ENCODE results near the gene WNT8B. TPM values are rescaled to one million over a fixed set of nuclear protein-coding genes. Genes with fewer than 3 reads are reported as not detected.

The WNT8B gene
- total and polyA plus RNA-seq, 2 experiments from 2014 or later, result not detected

DNA sequence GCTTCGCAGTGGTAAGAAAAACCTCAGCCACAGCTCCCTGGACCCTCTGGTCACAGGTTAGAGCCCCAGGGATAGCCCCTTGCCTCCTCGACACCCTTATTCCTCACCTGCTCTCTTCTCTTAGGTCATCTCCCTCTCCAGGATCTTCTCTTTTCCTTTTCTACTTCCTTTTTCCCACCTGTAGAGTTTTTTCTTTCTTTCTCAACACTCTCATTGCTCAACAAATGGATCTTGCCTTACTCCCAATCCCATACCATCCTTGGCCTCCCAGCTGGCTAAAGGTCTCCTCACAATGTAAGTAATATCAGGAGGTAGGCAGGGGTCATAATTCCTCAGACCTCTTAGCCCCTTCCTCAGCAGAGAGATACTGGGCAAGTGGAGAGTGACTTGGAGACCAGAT, 17.2 kb downstream of the WNT8B start:
- H4K20me1 ChIP-seq (ENCODE audit: insufficient read depth), result no peaks in the 10 kb centered on the region
- H3K4me1 ChIP-seq (ENCODE audit: insufficient read depth), result peaks cover 6% of the 10 kb centered on the region; the same call in 1 of the 2 replicates
- H3K9me2 ChIP-seq (ENCODE audit: insufficient read depth), result no peaks in the 10 kb centered on the region
- no peak overlapping the region for H3K9ac ChIP-seq
- TF ChIP-seq EZH2 (IDR thresholded peaks at IDR 0.05; ENCODE audit: insufficient read depth, poor library complexity, severe bottlenecking) (no peak), EZH2phosphoT487 (IDR thresholded peaks at IDR 0.05; ENCODE audit: insufficient read depth, low read depth) (no peak)
- no peaks in the 10 kb centered on the region for H3F3A ChIP-seq (ENCODE audit: insufficient read depth)
- in situ Hi-C loops (cut with MboI), result no loop called here
- DNase-seq, result no peak
- no peak overlapping the region for H3K4me3 ChIP-seq
- H3K27me3 ChIP-seq (replicated peaks; ENCODE audit: insufficient read depth), result peaks cover 57% of the 10 kb centered on the region
- H3K36me3 ChIP-seq (ENCODE audit: low read depth), result no peaks in the 10 kb centered on the region
- H3K27ac ChIP-seq, result no peak overlapping the region
- no peaks in the 10 kb centered on the region for H3K79me2 ChIP-seq (ENCODE audit: insufficient read depth)
- 31 to 50% methylated on average over 2 of the region's 2 CpGs for WGBS, 2 experiments (ENCODE audit: low coverage in 1 of 2, low lambda C conversion rate in 2 of 2, missing lambda C conversion rate in 2 of 2)
- no peak overlapping the region for H2AFZ ChIP-seq
- no peak overlapping the region for H3K4me2 ChIP-seq (ENCODE audit: unreplicated experiment)
- no peaks in the 10 kb centered on the region for H3K9me3 ChIP-seq (ENCODE audit: low read depth)

DNA sequence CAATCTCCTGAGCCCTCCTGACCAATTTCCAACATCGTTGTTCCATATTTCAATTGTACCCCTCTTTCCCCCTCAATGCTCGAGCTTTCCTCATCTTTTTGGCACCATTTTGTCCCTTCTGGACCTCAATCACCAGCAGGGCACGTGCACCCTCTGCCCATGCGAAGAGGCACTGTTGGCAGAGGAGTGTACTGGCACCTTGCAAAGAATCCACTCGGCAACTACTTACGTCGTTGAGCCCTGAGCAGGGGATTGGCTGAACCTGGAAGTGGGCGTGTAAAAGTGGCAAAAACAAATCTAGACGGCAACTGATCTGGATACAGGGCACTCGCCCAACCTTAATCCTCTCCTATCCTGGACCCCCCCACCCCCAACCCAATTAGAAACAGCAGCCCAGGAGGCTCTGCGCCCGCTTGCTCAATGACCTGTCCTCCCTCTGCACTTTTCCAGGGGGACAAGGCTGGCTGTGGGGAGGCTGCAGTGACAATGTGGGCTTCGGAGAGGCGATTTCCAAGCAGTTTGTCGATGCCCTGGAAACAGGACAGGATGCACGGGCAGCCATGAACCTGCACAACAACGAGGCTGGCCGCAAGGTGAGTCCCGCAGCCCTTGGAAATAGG, 18.8 kb downstream of the WNT8B start:
- Histone ChIP-seq H3K4me2 (ENCODE audit: unreplicated experiment) (peak overlapping the region; percentile 87), H4K20me1 (ENCODE audit: insufficient read depth) (no peaks in the 10 kb centered on the region), H2AFZ (peak overlapping the region; percentile 40), H3K4me1 (ENCODE audit: insufficient read depth) (peaks cover 6% of the 10 kb centered on the region; the same call in 1 of the 2 replicates), H3F3A (ENCODE audit: insufficient read depth) (no peaks in the 10 kb centered on the region), H3K9ac (no peak overlapping the region), H3K79me2 (ENCODE audit: insufficient read depth) (no peaks in the 10 kb centered on the region), H3K27ac (no peak overlapping the region), H3K27me3 (replicated peaks; ENCODE audit: insufficient read depth) (peaks cover 53% of the 10 kb centered on the region), H3K9me3 (ENCODE audit: low read depth) (no peaks in the 10 kb centered on the region), H3K4me3 (peak overlapping the region; percentile 66), H3K9me2 (ENCODE audit: insufficient read depth) (no peaks in the 10 kb centered on the region), H3K36me3 (ENCODE audit: low read depth) (no peaks in the 10 kb centered on the region)
- in situ Hi-C loops (cut with MboI), result no loop called here
- peak; percentile 86 for DNase-seq
- WGBS, 2 experiments (ENCODE audit: low coverage in 1 of 2, low lambda C conversion rate in 2 of 2, missing lambda C conversion rate in 2 of 2), result 5 to 6% methylated on average over 17 to 19 of the region's 19 CpGs
- TF ChIP-seq EZH2 (IDR thresholded peaks at IDR 0.05; ENCODE audit: insufficient read depth, poor library complexity, severe bottlenecking) (no peak), EZH2phosphoT487 (IDR thresholded peaks at IDR 0.05; ENCODE audit: insufficient read depth, low read depth) (no peak)

DNA sequence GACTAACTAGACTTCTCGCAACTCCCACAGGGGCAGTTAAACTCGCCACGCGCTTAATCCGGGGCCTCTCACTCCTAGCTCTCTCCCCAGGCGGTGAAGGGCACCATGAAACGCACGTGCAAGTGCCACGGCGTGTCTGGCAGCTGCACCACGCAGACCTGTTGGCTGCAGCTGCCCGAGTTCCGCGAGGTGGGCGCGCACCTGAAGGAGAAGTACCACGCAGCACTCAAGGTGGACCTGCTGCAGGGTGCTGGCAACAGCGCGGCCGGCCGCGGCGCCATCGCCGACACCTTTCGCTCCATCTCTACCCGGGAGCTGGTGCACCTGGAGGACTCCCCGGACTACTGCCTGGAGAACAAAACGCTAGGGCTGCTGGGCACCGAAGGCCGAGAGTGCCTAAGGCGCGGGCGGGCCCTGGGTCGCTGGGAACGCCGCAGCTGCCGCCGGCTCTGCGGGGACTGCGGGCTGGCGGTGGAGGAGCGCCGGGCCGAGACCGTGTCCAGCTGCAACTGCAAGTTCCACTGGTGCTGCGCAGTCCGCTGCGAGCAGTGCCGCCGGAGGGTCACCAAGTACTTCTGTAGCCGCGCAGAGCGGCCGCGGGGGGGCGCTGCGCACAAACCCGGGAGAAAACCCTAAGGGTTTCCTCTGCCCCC, 19.5 kb downstream of the WNT8B start:
- H3K4me2 ChIP-seq (ENCODE audit: unreplicated experiment), result peak overlapping the region; percentile 87
- H3K27ac ChIP-seq, result no peak overlapping the region
- H2AFZ ChIP-seq, result peak overlapping the region; percentile 40
- no peaks in the 10 kb centered on the region for H3K9me3 ChIP-seq (ENCODE audit: low read depth)
- DNase-seq, result peak; percentile 80
- in situ Hi-C loops (cut with MboI), result no loop called here
- no peaks in the 10 kb centered on the region for H3K36me3 ChIP-seq (ENCODE audit: low read depth)
- 1 to 2% methylated on average over 57 to 58 of the region's 59 CpGs for WGBS, 2 experiments (ENCODE audit: low coverage in 1 of 2, low lambda C conversion rate in 2 of 2, missing lambda C conversion rate in 2 of 2)
- no peak for TF ChIP-seq EZH2phosphoT487 (IDR thresholded peaks at IDR 0.05; ENCODE audit: insufficient read depth, low read depth)
- TF ChIP-seq EZH2 (IDR thresholded peaks at IDR 0.05; ENCODE audit: insufficient read depth, poor library complexity, severe bottlenecking), result peak; percentile 20
- peaks cover 53% of the 10 kb centered on the region for H3K27me3 ChIP-seq (replicated peaks; ENCODE audit: insufficient read depth)
- H3K4me1 ChIP-seq (ENCODE audit: insufficient read depth), result peaks cover 6% of the 10 kb centered on the region; the same call in 1 of the 2 replicates
- no peaks in the 10 kb centered on the region for H4K20me1 ChIP-seq (ENCODE audit: insufficient read depth)
- H3K79me2 ChIP-seq (ENCODE audit: insufficient read depth), result no peaks in the 10 kb centered on the region
- peak overlapping the region; percentile 66 for H3K4me3 ChIP-seq
- H3K9me2 ChIP-seq (ENCODE audit: insufficient read depth), result no peaks in the 10 kb centered on the region
- H3K9ac ChIP-seq, result no peak overlapping the region
- H3F3A ChIP-seq (ENCODE audit: insufficient read depth), result no peaks in the 10 kb centered on the region

- 24 to 33% methylated on average over 4 to 5 of the region's 5 CpGs for WGBS, 2 experiments (ENCODE audit: low coverage in 1 of 2, low lambda C conversion rate in 2 of 2, missing lambda C conversion rate in 2 of 2)
- H3K9me2 ChIP-seq (ENCODE audit: insufficient read depth), result no peaks in the 10 kb centered on the region
- H3K4me2 ChIP-seq (ENCODE audit: unreplicated experiment), result peak overlapping the region; percentile 87
Measured at GRCh38 chr10:100482834-100483185, 20.0 kb downstream of the WNT8B start.

More at GRCh38 chr10:100482834-100483185, 20.0 kb downstream of the WNT8B start:
- H3K79me2 ChIP-seq (ENCODE audit: insufficient read depth), result no peaks in the 10 kb centered on the region
- no peak for TF ChIP-seq EZH2phosphoT487 (IDR thresholded peaks at IDR 0.05; ENCODE audit: insufficient read depth, low read depth)
- TF ChIP-seq EZH2 (IDR thresholded peaks at IDR 0.05; ENCODE audit: insufficient read depth, poor library complexity, severe bottlenecking), result no peak
- H4K20me1 ChIP-seq (ENCODE audit: insufficient read depth), result no peaks in the 10 kb centered on the region
- no peaks in the 10 kb centered on the region for H3F3A ChIP-seq (ENCODE audit: insufficient read depth)
- H3K9ac ChIP-seq, result no peak overlapping the region
- no peak for DNase-seq
- H3K27ac ChIP-seq, result no peak overlapping the region
- in situ Hi-C loops (cut with MboI), result no loop called here
- H3K9me3 ChIP-seq (ENCODE audit: low read depth), result no peaks in the 10 kb centered on the region
- H3K27me3 ChIP-seq (replicated peaks; ENCODE audit: insufficient read depth), result peaks cover 53% of the 10 kb centered on the region
- peak overlapping the region; percentile 66 for H3K4me3 ChIP-seq
- peak overlapping the region; percentile 40 for H2AFZ ChIP-seq
- no peaks in the 10 kb centered on the region for H3K36me3 ChIP-seq (ENCODE audit: low read depth)
- peaks cover 6% of the 10 kb centered on the region; the same call in 1 of the 2 replicates for H3K4me1 ChIP-seq (ENCODE audit: insufficient read depth)
